ENCODE measurements around the gene MACF1. TPM values are rescaled to one million over a fixed set of nuclear protein-coding genes. Genes with fewer than 3 reads are reported as not detected.
A peak's percentile ranks its signal among the peaks of the same experiment; 100 is the strongest.
"Not testable (repeated sequence)": the region's sequence is repeated elsewhere in the genome, so short reads cannot be mapped to it uniquely, and the experiment has no call there.

The MACF1 gene
- total RNA-seq, 1 donor from 2014 or later = 316 TPM

DNA sequence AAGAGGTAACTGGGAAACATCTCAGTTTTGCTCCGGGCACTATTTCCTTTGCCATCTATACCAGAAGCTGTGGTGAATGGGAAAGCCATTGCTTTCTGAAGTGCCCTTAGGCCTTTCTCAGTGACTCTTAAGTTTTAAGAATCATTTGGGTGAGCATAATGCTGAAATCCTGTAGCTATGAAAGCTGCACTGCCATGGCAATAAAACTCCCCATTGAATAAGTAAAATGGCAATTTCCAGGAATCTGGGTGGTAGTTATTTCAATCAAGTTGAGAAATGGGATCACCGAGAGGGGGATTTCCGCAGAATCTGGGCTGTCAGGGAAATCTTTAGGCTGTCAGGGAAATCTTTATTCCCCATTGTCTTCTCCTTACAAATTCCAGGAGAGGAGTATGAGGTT, 26.8 kb upstream of the MACF1 start:
- peak in 1 of 2 donors; percentile 23 for DNase-seq (ENCODE audit: low read depth in 2 of 2)

DNA sequence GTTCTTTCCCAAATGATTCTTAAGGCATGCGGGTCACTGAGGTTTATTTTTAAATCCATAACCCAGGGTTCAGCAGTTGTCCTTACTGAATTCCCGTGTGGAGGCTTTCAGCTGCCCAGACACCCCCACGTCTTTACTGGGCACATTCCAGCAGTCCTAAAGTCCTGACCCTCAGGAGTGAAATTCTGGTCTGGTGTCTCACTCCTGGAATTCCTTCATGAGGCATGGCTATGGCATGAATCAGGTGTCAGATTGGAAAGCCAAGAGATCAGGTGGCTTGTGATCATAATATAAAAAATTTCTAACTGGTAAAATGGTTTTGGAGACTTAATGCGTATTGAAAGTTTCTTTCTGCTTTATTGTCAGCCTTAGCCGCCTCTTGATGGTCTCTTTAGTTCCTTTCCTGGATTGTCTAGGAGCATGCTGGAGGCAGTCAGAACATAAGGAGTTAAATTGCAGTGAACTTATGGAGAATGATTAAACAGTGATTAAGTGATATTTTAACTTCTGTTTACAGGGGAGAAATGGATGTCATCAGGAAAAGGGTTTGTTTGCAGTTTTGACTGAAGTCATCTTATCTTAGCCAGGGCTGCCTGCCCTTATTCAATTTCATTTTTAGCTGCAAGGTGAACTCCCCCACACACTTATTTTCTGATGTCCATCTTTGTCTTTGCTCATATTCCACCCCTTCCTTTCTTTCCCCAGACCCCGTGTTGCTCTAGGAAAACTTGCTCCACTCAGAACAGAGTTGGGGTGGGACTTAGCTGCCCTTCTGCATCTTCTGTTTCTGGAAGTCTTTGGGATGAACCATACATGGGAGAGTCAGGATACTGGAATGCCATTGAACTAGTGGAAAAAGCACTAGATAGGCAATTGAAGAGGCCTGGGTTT, 25.7 kb upstream of the MACF1 start:
- peak in 1 of 2 donors; percentile 72 for DNase-seq (ENCODE audit: low read depth in 2 of 2)

- no peak for DNase-seq (ENCODE audit: low read depth in 2 of 2)
Measured at GRCh38 chr1:39181311-39181710, 23.2 kb upstream of the MACF1 start.

- no peak for DNase-seq (ENCODE audit: low read depth in 2 of 2)
Measured at GRCh38 chr1:39182804-39183203, 21.7 kb upstream of the MACF1 start.

DNA sequence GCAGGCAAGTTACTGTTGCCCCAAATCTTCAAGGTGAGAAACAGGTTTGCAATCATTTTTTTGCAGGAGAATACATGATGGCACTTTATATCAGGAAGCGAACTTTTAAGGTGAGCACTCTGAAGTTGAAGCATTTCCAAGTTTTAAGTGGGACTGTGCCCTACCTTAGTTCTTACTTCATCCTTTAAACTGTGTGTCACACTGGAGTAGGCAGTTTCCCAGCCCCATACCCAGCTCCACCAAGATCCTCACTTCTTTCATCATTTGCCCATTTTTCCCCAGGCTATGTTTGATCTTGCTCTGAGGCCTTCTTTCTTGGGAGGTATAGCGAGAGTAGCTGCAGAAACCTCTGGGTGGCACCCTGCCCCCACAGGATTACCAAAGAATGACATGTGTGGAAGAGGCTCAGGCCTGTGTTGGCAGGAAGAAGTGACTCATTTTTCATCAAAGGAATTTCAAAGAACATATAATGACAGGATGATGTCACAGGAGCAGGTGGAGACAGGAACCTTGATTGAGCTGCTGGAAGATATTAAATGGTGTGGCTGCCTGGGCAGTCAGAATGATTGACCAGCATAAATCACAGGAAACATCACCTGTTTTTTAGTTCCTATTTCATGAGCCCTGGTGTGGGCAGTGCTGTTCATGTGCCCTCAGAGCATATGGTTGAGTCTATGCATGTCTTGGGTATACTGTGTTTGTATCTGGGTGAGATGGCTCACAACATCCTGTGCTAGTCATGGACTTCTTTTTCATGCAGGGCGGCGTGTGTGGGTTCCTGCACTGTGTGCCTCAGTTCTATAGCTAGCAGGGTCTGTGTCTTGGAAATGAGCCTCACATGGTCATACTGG, 20.8 kb upstream of the MACF1 start:
- peak; percentile 77 to 95 for DNase-seq (ENCODE audit: low read depth in 2 of 2)

- no peak for DNase-seq (ENCODE audit: low read depth in 2 of 2)
Measured at GRCh38 chr1:39184354-39184818, 20.1 kb upstream of the MACF1 start.

- peak in 1 of 2 donors; percentile 20 for DNase-seq (ENCODE audit: low read depth in 2 of 2)
Measured at GRCh38 chr1:39187275-39188046, 17.0 kb upstream of the MACF1 start.

DNA sequence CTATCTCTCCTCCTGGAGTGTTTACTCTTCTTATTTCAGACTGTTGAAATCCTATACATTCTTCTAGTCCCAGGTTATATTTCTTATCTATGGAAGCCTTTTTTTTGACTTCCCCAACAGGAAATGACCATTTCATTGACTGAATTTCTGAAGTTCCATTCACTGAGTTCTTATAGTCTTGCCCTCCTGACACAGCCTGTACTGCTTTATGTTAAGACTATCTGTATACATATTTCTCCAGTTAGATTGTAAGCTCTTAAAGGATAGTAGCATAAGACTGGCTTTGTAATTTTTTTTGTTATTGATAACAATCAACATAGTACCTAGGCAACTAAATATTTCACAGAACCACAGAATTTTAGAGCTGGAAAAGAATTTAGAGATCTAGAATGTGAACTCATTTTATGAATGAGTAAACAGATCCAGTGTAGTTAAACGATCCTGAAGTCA, 14.9 kb upstream of the MACF1 start:
- peak in 1 of 2 donors; percentile 59 for DNase-seq (ENCODE audit: low read depth in 2 of 2)

DNA sequence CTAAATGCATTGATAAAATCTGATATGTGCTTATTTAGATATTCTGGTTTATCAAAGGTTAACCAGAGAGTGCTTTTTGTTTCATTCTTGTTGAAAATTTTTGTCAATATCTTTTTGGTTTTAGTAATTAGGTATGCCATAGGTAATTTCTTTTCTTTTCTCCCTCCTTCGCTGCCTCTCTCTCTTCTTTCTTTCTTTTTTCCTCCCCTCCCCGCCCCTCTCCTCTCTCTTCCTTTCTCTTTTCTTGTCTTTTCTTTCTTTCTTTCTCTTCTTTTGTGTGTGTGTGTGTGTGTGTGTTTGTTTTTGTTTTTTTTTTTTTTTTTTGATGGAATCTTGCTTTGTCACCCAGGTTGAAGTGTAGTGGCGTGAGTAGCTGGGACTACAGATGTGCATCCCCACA, 14.4 kb upstream of the MACF1 start:
- DNase-seq (ENCODE audit: low read depth in 2 of 2) = no peak

- peak in 1 of 2 donors; percentile 59 for DNase-seq (ENCODE audit: low read depth in 2 of 2)
Measured at GRCh38 chr1:39194398-39195051, 10.0 kb upstream of the MACF1 start.

DNA sequence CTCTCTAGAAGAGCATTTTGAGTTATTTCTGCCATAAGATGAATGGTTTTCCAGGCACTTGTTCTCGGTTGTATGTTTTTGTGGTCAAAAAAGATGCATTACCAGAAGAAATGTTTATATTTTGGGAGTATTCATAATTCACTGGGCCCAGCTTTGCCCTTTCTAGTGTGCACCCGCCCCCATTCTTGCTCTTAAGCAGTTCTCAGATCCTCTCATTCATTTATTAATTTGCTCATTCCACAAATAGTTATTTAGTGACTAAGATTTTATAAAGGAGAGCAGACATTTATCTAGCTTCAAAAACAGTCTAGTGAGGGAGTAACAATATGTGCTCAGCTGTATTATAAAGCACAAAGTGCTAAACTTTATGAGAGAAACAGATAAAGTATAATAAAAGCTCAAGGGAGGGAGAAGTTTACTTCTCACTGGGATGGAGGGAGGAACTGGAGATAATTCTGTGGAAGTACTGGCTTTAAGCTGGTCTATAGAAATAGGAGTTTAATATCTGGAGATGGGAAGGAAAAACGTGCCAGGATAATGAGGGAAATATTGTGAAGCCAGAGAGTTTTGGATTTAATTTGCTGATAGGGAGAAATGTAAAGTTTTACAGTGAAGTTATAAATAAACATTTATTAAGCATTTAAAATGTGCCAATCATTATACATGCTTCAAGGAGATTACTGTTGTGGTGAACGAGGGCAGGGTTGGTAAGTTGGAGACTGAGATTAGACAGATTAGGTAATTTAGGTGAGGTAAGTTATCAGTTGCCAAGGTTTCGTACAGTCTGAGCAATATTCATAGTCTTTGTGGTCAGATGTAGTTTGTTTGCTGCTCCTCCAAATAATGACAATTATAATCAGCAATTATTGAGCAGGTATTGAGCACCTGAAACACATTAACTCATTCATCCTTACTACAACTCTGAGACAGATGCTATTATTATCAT, 9.1 kb upstream of the MACF1 start:
- no peak for DNase-seq (ENCODE audit: low read depth in 2 of 2)

DNA sequence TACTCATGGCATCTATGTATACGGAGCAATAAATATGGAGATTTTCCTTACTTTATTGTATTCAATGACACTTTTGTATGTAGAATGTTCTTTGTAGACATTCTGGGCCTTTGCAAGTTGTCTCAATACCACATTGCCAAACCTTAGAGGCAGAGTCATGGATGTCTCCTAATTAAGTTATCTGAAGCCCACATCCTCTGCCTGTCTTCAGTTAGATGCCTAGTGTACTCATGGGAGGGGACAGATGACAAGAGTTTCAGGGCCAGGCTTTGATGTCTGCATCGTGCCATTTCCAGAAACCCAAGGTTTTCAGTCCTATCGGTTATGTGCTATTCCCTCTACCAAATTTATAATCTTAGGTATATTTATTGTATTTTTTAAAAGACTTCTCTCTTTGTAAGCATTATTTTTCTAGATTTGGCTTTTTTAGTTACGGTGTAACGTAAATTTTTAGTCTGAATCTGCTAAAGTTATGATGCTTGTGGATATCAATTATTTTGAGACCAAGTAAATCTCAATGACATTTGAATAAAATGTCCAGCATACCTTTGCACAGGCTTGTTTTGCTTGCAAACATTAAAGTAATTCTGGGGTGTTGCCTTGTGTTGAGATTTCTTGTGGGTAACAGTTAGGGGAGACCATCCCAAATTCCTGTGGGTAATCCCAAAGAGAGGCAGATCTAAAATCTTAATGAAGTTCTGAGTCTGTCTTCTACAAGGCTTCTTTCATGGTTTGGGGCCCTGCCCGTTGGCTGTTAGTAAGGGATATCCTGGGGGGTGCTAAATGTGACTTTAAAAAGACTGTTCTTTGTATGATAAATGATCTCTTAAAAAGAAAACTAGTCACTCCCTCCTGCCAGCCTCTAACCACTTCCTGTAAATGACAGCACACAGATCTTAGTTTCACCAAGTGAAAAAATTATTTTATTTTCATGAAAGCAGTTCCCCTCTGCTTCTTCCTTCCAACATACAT, 8.0 kb upstream of the MACF1 start:
- DNase-seq (ENCODE audit: low read depth in 2 of 2) = peak in 1 of 2 donors; percentile 62

DNA sequence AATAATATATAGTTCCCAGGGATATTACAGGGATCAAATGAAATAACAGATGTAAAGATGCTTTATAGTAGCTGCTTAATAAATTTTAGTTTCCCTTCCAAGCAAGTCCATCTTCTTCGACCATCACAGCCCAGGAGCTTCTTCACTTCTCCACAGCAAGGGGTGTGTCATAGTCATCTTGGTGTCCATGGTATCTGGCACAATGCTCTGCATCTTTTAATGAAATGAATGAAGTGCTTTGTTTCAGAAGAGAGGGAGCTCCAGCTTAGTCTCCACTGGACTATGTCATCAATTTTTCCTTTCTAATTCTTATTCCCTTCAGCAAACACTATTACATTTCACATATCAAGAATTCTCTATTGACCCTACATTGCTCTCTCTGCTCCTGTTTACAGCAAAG, 4.9 kb upstream of the MACF1 start:
- DNase-seq (ENCODE audit: low read depth in 2 of 2) = no peak

DNA sequence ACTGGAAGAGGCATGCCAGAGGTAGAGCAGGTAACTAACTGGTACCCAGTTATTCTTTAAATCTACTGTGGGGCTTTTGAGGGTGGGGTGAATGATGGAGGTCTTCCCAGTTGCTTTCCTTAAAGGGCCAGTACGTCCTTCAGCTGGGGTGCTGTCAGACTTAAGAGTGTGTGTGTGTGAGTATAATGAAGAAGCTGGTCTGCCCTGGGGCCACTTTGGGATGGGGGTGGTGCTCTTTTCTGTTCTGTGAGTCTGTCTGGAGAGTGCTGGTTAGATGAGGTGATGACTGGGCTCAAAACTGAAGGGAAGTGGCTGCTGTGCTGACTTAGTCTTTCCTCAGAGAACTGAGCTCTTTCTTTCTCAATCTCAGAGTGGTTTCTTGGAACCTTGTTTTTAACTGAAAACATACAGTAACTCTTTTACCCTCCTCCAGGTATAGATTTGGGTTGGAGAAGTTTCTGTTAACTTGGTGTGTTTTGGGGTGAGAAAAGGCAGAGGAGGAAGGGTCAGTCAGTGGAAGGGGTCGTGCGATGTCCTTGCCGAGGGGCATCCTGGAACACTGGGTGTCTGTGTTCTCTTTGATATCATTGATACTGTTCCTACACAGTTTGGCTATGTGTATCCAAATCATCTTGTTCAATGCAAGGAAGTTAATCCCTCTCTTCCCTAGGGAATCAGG, 746 bp downstream of the MACF1 start:
- peak in 1 of 2 donors; percentile 35 for DNase-seq (ENCODE audit: low read depth in 2 of 2)

DNA sequence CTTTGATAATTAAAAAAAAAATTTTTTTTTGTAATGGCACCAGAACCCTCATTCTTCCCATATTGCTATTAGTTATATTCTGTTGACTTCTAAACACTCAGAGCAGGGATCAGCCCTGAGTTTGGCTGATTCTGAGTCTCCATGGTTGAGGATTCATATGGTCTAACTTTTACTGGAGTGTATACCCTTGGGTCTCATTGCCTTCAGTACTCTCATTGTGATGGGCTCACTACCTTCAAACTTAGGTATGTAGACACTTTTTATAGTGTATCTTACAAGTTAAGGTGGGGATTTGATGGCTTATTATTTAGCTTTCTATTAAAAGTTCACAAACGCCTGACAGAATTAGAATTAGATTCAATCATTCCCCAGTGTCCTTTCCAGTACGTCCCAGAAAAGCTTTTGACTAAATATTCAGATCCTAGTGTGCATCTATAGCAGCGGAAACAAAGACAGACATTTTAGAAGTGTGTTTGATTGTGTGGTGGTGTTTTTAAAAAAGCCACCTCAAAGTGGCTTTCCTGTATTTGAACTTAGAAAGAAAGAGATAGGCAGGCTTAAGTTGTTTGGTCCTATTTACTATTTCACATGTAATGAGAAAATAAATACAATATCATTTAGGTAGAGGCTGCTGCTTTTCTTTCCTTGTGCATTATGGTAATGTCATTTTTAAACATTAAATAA, 1.4 kb downstream of the MACF1 start:
- no peak for DNase-seq (ENCODE audit: low read depth in 2 of 2)

GRCh38 chr1:39208360-39208759, 3.9 kb downstream of the MACF1 start:
- not testable (repeated sequence) for DNase-seq (ENCODE audit: low read depth in 2 of 2)

GRCh38 chr1:39210649-39211048, 6.2 kb downstream of the MACF1 start:
- DNase-seq (ENCODE audit: low read depth in 2 of 2) = no peak
